H1 (cell line): ENCODE measurements around the gene ANKS1A. TPM values are rescaled to one million over a fixed set of nuclear protein-coding genes. Genes with fewer than 3 reads are reported as not detected.

Experiments used
- CTCF ChIA-PET: fragments of 300-600 bp; sonication (Branson Sonifier 250); formaldehyde crosslinking; loops from one replicate; lab custom pipeline; 2021; ENCODE audit not compliant: partially characterized antibody; lab: Charles Lee
- POLR2A ChIA-PET: fragments of 300-600 bp; sonication (Branson Sonifier 250); formaldehyde crosslinking; loops from one replicate; lab custom pipeline; 2021; ENCODE audit warnings: inconsistent platforms; ENCODE audit not compliant: partially characterized antibody; lab: Charles Lee
- DNase-seq, 2 experiments: peaks; one replicate each; pipeline versions ENCODE4 v3.0.0 to v3.0.0-alpha.2; 2010 to 2022; ENCODE audit warnings: low spot score in 2 of 2, low read depth in 1 of 2, mixed read lengths in 1 of 2
- FAIRE-seq: peaks from 2 replicates; lab custom pipeline; 2011; peaks lifted over from hg19 to GRCh38; lab: Jason Lieb, UNC
- H2AFZ ChIP-seq: 2 replicates; pipeline ENCODE4 v1.8.1; 2012; ENCODE audit warnings: low read length, inconsistent platforms
- H2AK5ac ChIP-seq: 2 replicates; pipeline ENCODE4 v1.6.1; 2013; ENCODE audit warnings: low read depth, low read length
- H2BK120ac ChIP-seq: replicated peaks from 2 replicates; pipeline ENCODE3; 2013; ENCODE audit warnings: low read depth, low read length, inconsistent platforms
- H2BK12ac ChIP-seq: 2 replicates; pipeline ENCODE4 v1.6.1; 2013; ENCODE audit warnings: low read depth, low read length
- H2BK15ac ChIP-seq: 2 replicates; pipeline ENCODE4 v1.6.1; 2013; ENCODE audit warnings: low read length
- H2BK20ac ChIP-seq: 2 replicates; pipeline ENCODE4 v1.6.1; 2013; ENCODE audit warnings: low read length
- H2BK5ac ChIP-seq: 2 replicates; pipeline ENCODE4 v1.6.1; 2013; ENCODE audit warnings: low read depth, low read length
- H3K14ac ChIP-seq: 2 replicates; pipeline ENCODE4 v1.6.1; 2013; ENCODE audit warnings: inconsistent platforms; ENCODE audit not compliant: insufficient read length
- H3K18ac ChIP-seq: 2 replicates; pipeline ENCODE4 v1.6.1; 2013; ENCODE audit warnings: low read length; ENCODE audit errors: extremely low read depth
- H3K23ac ChIP-seq: 2 replicates; pipeline ENCODE4 v1.6.1; 2013; ENCODE audit warnings: inconsistent platforms; ENCODE audit not compliant: insufficient read length
- H3K23me2 ChIP-seq: 2 replicates; pipeline ENCODE4 v1.6.1; 2013; ENCODE audit warnings: low read depth, low read length
- H3K27ac ChIP-seq: 2 replicates; pipeline ENCODE4 v1.6.1; 2011; ENCODE audit warnings: low read depth, low read length, inconsistent platforms
- H3K27me3 ChIP-seq, 4 experiments: replicated peaks in 1 of 4; 1 replicate in 1 of 4; 2 replicates in 3 of 4; pipeline versions ENCODE4 v1.6.1 to v1.8.1; 2011 to 2013; ENCODE audit warnings: low read length in 3 of 4, mild to moderate bottlenecking in 3 of 4, inconsistent platforms in 2 of 4, mixed read lengths in 2 of 4, moderate library complexity in 1 of 4; ENCODE audit not compliant: control insufficient read depth in 3 of 4, insufficient read depth in 3 of 4; ENCODE audit errors: extremely low read depth in 1 of 4
- H3K36me3 ChIP-seq, 4 experiments: 2 replicates each; pipeline versions ENCODE4 v1.6.1 to v1.8.1; 2011 to 2013; ENCODE audit warnings: mild to moderate bottlenecking in 4 of 4, low read length in 3 of 4, moderate library complexity in 2 of 4, control low read depth in 1 of 4, inconsistent platforms in 1 of 4; ENCODE audit not compliant: insufficient read depth in 4 of 4, control insufficient read depth in 2 of 4
- H3K4ac ChIP-seq: replicated peaks from 2 replicates; pipeline ENCODE3; 2013; ENCODE audit warnings: low read length, low read depth, mixed read lengths, inconsistent platforms; ENCODE audit not compliant: insufficient read length
- H3K4me1 ChIP-seq, 4 experiments: replicated peaks in 1 of 4; 1 replicate in 1 of 4; 2 replicates in 3 of 4; pipeline versions ENCODE4 v1.6.1 to v1.8.1; 2011 to 2013; ENCODE audit warnings: low read length in 3 of 4, inconsistent platforms in 2 of 4, mixed read lengths in 1 of 4; ENCODE audit not compliant: insufficient read depth in 4 of 4, control insufficient read depth in 3 of 4
- H3K4me2 ChIP-seq, 2 experiments: 2 replicates each; pipeline versions ENCODE4 v1.6.1 to v1.8.1; 2011 to 2013; ENCODE audit warnings: low read depth in 2 of 2, low read length in 2 of 2, control low read depth in 1 of 2, inconsistent platforms in 1 of 2, mild to moderate bottlenecking in 1 of 2; ENCODE audit not compliant: insufficient read depth in 1 of 2
- H3K4me3 ChIP-seq, 4 experiments: fragments of 200-600, 300-600 bp in 1 of 4; sonication (generic), shearing (Covaris generic), sonication (Bioruptor Twin) in 1 of 4; 2 replicates each; pipeline versions ENCODE4 v1.5.1 to v1.8.1; 2011 to 2016; ENCODE audit warnings: low read length in 4 of 4, low read depth in 3 of 4, control low read depth in 2 of 4, inconsistent platforms in 2 of 4, mild to moderate bottlenecking in 2 of 4, mixed read lengths in 1 of 4, moderate library complexity in 1 of 4; ENCODE audit not compliant: insufficient read depth in 2 of 4; ENCODE audit errors: extremely low read depth in 1 of 4
- H3K56ac ChIP-seq: replicated peaks from 2 replicates; pipeline ENCODE3; 2013; ENCODE audit warnings: low read depth, mild to moderate bottlenecking, mixed read lengths, low read length, inconsistent platforms; ENCODE audit not compliant: insufficient read length
- H3K79me1 ChIP-seq: 2 replicates; pipeline ENCODE4 v1.6.1; 2013; ENCODE audit warnings: low read depth, low read length, control low read depth
- H3K79me2 ChIP-seq, 2 experiments: 2 replicates each; pipeline versions ENCODE4 v1.6.1 to v1.8.1; 2012 to 2013; ENCODE audit warnings: low read length in 2 of 2, mild to moderate bottlenecking in 2 of 2, inconsistent platforms in 1 of 2; ENCODE audit not compliant: insufficient read depth in 2 of 2, control insufficient read depth in 1 of 2
- H3K9ac ChIP-seq, 4 experiments: replicated peaks in 1 of 4; 1 replicate in 1 of 4; 2 replicates in 3 of 4; pipeline versions ENCODE4 v1.6.1 to v1.8.1; 2011 to 2013; ENCODE audit warnings: low read depth in 3 of 4, low read length in 3 of 4, control low read depth in 2 of 4, mild to moderate bottlenecking in 2 of 4, moderate library complexity in 2 of 4, inconsistent platforms in 1 of 4; ENCODE audit errors: extremely low read depth in 1 of 4
- H3K9me3 ChIP-seq, 2 experiments: 2 replicates each; pipeline versions ENCODE4 v1.6.1 to v1.8.1; 2012 to 2013; ENCODE audit warnings: mild to moderate bottlenecking in 2 of 2, moderate library complexity in 2 of 2, control low read depth in 1 of 2, inconsistent platforms in 1 of 2, low read depth in 1 of 2, low read length in 1 of 2, mixed read lengths in 1 of 2; ENCODE audit not compliant: insufficient read depth in 2 of 2
- H4K20me1 ChIP-seq, 2 experiments: replicated peaks in 1 of 2; 2 replicates each; pipeline versions ENCODE3 to v1.8.1; 2011 to 2013; ENCODE audit warnings: inconsistent platforms in 2 of 2, low read length in 2 of 2, mild to moderate bottlenecking in 1 of 2; ENCODE audit not compliant: insufficient read depth in 2 of 2, control insufficient read depth in 1 of 2
- H4K5ac ChIP-seq: 2 replicates; pipeline ENCODE4 v1.6.1; 2013; ENCODE audit warnings: low read length, low read depth, mixed read lengths, inconsistent platforms; ENCODE audit not compliant: insufficient read length
- H4K8ac ChIP-seq: 2 replicates; pipeline ENCODE4 v1.8.0; 2013; ENCODE audit warnings: mild to moderate bottlenecking, moderate library complexity, low read length, inconsistent platforms; ENCODE audit not compliant: insufficient read depth; ENCODE audit errors: extremely low read depth
- H4K91ac ChIP-seq: replicated peaks from 2 replicates; pipeline ENCODE3; 2013; ENCODE audit warnings: low read length, mixed read lengths, inconsistent platforms; ENCODE audit not compliant: insufficient read length
- BRCA1 ChIP-seq: IDR thresholded peaks from 2 replicates; pipeline ENCODE4 v1.6.1; 2012; ENCODE audit warnings: low read depth, low read length, improper control_type of control experiment
- CBX5 ChIP-seq: fragments of 300-800, 300-1000 bp; sonication (generic); IDR thresholded peaks from 2 replicates; pipeline ENCODE4 v1.7.1; 2016; ENCODE audit warnings: antibody characterized with exemption, low read length, low read depth
- CREB1 ChIP-seq: IDR thresholded peaks from 2 replicates; pipeline ENCODE4 v1.6.1; 2012; ENCODE audit warnings: inconsistent platforms
- HDAC2 ChIP-seq, 2 experiments: fragments of 300-600 bp in 1 of 2; sonication (generic) in 1 of 2; IDR thresholded peaks; 2 replicates each; pipeline ENCODE4 v1.6.1; 2011 to 2012; ENCODE audit warnings: low read depth in 2 of 2, low read length in 2 of 2, mild to moderate bottlenecking in 2 of 2, moderate library complexity in 2 of 2, borderline replicate concordance in 1 of 2, inconsistent platforms in 1 of 2
- POLR2AphosphoS5 ChIP-seq: IDR thresholded peaks from 2 replicates; pipeline ENCODE4 v1.6.1; 2011; ENCODE audit warnings: low read depth, low read length
- RAD21 ChIP-seq, 2 experiments: IDR thresholded peaks in 1 of 2; conservative IDR thresholded peaks in 1 of 2; 2 replicates each; pipeline ENCODE4 v1.6.1; 2011; ENCODE audit warnings: low read depth in 2 of 2, low read length in 2 of 2, improper control_type of control experiment in 1 of 2, inconsistent platforms in 1 of 2, mild to moderate bottlenecking in 1 of 2, moderate library complexity in 1 of 2
- RBBP5 ChIP-seq: IDR thresholded peaks from 2 replicates; pipeline ENCODE4 v1.7.1; 2012; ENCODE audit warnings: low read depth, mild to moderate bottlenecking, inconsistent platforms, low read length, moderate library complexity, borderline replicate concordance
- RXRA ChIP-seq: IDR thresholded peaks from 2 replicates; pipeline ENCODE4 v1.6.1; 2011; ENCODE audit warnings: low read depth, mild to moderate bottlenecking, low read length, moderate library complexity; ENCODE audit not compliant: insufficient read depth
- SIRT6 ChIP-seq: IDR thresholded peaks from one replicate; pipeline ENCODE4 v1.7.1; 2012; ENCODE audit warnings: low read length, inconsistent platforms
- SUZ12 ChIP-seq: fragments of 200-600 bp; sonication (generic); IDR thresholded peaks from 2 replicates; pipeline ENCODE4 v1.6.1; 2012; ENCODE audit warnings: mild to moderate bottlenecking, inconsistent platforms, low read length, moderate library complexity, mixed read lengths
- ZNF274 ChIP-seq: IDR thresholded peaks from 2 replicates; pipeline ENCODE4 v1.7.0; 2012; ENCODE audit warnings: low read length, borderline replicate concordance; ENCODE audit errors: extremely low read depth
- WGBS, 2 experiments: shearing (Covaris generic) in 1 of 2; methylation state at CpG; one replicate each; pipeline versions ENCODE4 v1.1.6 to v1.1.7; 2013 to 2015; ENCODE audit warnings: low lambda C conversion rate in 2 of 2, mixed read lengths in 2 of 2, inconsistent platforms in 1 of 2, low coverage in 1 of 2, missing lambda C conversion rate in 1 of 2; ENCODE audit not compliant: insufficient replicate concordance in 2 of 2, insufficient coverage in 1 of 2, insufficient read length in 1 of 2; ENCODE audit errors: extremely low coverage in 1 of 2, missing lambda C conversion rate in 1 of 2; 5-methylcytosine and 5-hydroxymethylcytosine counted together
- polyA plus RNA-seq, 7 experiments: library from polyadenylated mRNA; depleted of rRNA in 3 of 7; stranded (reverse) in 5 of 7; unstranded in 2 of 7; fragments of >200 nt in 5 of 7; fragments of 200-250 nt in 2 of 7; gene quantifications; 1 replicate in 5 of 7; 2 replicates in 1 of 7; 4 replicates in 1 of 7; pipeline versions ENCODE4 v1.2.1 to v1.2.3, GENCODE V29; 2011 to 2013; ENCODE audit warnings: missing spikeins in 2 of 7, mixed read lengths in 2 of 7
- total RNA-seq: library from RNA; stranded (reverse); fragmentation: NEBNext Ultra II Directional; extraction: Animal tissue kit (Norgen Biotek cat#: 25700); gene quantifications from 2 replicates; pipeline ENCODE4 v1.2.1, GENCODE V29; 2021
- TF ChIP-seq, protein P1 (sequence below): IDR thresholded peaks from 2 replicates; pipeline ENCODE4 v1.6.1; 2012; ENCODE audit warnings: inconsistent platforms

ANKS1A gene
- total and polyA plus RNA-seq, 2 of the 8 experiments (the other 6 are each of a cell fraction or from before 2014, with no cell fraction given): 9.8 to 30.9 TPM

DNA sequence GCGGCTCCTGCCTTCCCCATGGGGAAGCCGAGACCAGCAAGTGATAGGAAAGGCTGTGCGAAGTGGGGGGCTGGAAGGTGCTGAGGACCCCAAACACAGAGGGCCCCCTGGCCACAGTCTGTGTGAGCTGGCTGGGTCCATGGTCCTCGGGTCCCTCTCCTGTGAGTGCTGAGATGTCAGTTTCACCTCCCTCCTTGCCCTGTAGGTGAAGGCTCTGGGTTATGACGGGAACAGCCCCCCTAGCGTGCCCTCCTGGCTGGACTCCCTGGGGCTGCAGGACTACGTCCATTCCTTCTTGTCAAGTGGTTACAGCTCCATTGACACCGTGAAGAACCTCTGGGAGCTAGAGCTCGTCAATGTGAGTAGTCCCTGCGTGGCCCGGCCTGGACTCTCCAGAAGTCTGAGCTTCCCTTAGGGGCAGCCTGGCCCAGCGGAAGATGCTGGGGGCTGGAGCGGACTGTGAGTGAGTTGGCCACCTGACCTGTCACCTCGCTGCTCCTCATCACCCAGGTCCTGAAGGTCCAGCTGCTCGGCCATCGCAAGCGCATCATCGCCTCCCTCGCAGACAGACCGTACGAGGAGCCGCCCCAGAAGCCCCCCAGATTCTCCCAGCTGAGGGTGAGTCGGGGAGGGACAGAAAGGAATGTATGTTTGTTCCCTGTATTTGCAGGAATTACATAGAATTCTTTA is 190.4 kb downstream of the ANKS1A start:
- FAIRE-seq: no peak
- TF ChIP-seq RAD21 (IDR thresholded peaks at IDR 0.05 in 1 of 2, conservative IDR thresholded peaks at IDR 0.05 in 1 of 2; ENCODE audit: low read depth in 2 of 2, low read length in 2 of 2) (no peak), CBX5 (no peak), ZNF274 (no peak), SIRT6 (no peak), HDAC2 (IDR thresholded peaks at IDR 0.05; ENCODE audit: borderline replicate concordance in 1 of 2, low read depth in 2 of 2, low read length in 2 of 2) (no peak), POLR2AphosphoS5 (no peak), CREB1 (no peak), BRCA1 (no peak), RBBP5 (no peak), SUZ12 (no peak), RXRA (no peak)
- TF ChIP-seq, protein P1, sequence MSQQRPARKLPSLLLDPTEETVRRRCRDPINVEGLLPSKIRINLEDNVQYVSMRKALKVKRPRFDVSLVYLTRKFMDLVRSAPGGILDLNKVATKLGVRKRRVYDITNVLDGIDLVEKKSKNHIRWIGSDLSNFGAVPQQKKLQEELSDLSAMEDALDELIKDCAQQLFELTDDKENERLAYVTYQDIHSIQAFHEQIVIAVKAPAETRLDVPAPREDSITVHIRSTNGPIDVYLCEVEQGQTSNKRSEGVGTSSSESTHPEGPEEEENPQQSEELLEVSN: no peak

More for the DNA sequence above, 190.4 kb downstream of the ANKS1A start:
- Histone ChIP-seq H4K91ac (no peak overlapping the region), H2BK15ac (no peak overlapping the region), H3K4me3 (no peak overlapping the region), H2AK5ac (no peak overlapping the region), H3K79me2 (no peaks in the 10 kb centered on the region), H3K4me1 (peaks cover 0 to 10% (median 4%) of the 10 kb centered on the region in 4 experiments; a peak in 3 of 7 replicates), H3K23me2 (no peaks in the 10 kb centered on the region), H3K36me3 (peaks cover 3 to 14% (median 9%) of the 10 kb centered on the region in 4 experiments; a peak in 7 of 8 replicates), H3K18ac (no peak overlapping the region), H2BK12ac (no peak overlapping the region), H3K14ac (no peak overlapping the region), H2BK20ac (no peak overlapping the region), H3K9ac (no peak overlapping the region), H3K56ac (no peak overlapping the region), H3K27me3 (no peaks in the 10 kb centered on the region), H3K4me2 (no peak overlapping the region), H4K5ac (no peak overlapping the region), H2AFZ (no peak overlapping the region), H3K4ac (no peak overlapping the region), H3K27ac (no peak overlapping the region), H3K23ac (no peak overlapping the region), H4K8ac (no peak overlapping the region; the same call in 1 of the 2 replicates), H2BK120ac (no peak overlapping the region), H3K79me1 (no peaks in the 10 kb centered on the region), H3K9me3 (no peaks in the 10 kb centered on the region), H4K20me1 (no peaks in the 10 kb centered on the region), H2BK5ac (no peak overlapping the region)
- ChIA-PET CTCF (interaction anchor here (0.7 to 8.6 kb wide), 9 partner anchors 11 to 126 kb away, joined by 3 to 52 read pairs (median 4); no protein-coding TSS in a partner anchor), POLR2A (interaction anchor here (0.8 to 1.2 kb wide), 2 partner anchors 32 to 49 kb away, joined by 3 read pairs; no protein-coding TSS in a partner anchor)
- 98% methylated on average over 19 of the region's 23 CpGs; no CpG with 5 or more reads in 1 of the 2 experiments for WGBS, 2 experiments
- no peak for DNase-seq
